H1 (cell line): Measurements from ENCODE around the gene PAN2. TPM values are rescaled to one million over a fixed set of nuclear protein-coding genes. Genes with fewer than 3 reads are reported as not detected.

ENCODE experiments used
- ATF2 ChIP-seq: IDR thresholded peaks from 2 replicates; pipeline ENCODE4 v1.6.1; 2012; ENCODE audit warnings: low read length, inconsistent platforms
- CHD7 ChIP-seq: fragments of 300-600 bp; sonication (generic); IDR thresholded peaks from 2 replicates; pipeline ENCODE4 v1.7.1; 2012; ENCODE audit warnings: low read length, moderate library complexity, mild to moderate bottlenecking, inconsistent platforms; ENCODE audit not compliant: insufficient replicate concordance
- POLR2A ChIP-seq, 2 experiments: IDR thresholded peaks; 1 replicate in 1 of 2; 2 replicates in 1 of 2; pipeline ENCODE4 v1.6.1; 2011; ENCODE audit warnings: low read depth in 2 of 2, low read length in 2 of 2, mild to moderate bottlenecking in 2 of 2; ENCODE audit errors: control extremely low read depth in 1 of 2
- SIX5 ChIP-seq: IDR thresholded peaks from 2 replicates; pipeline ENCODE4 v1.6.1; 2011; ENCODE audit warnings: mild to moderate bottlenecking, low read depth, low read length
- SP1 ChIP-seq: IDR thresholded peaks from 2 replicates; pipeline ENCODE4 v1.6.1; 2011; ENCODE audit warnings: low read depth, low read length
- SP4 ChIP-seq: IDR thresholded peaks from 2 replicates; pipeline ENCODE4 v1.6.1; 2012; ENCODE audit warnings: low read length, inconsistent platforms
- polyA plus RNA-seq, 7 experiments: library from polyadenylated mRNA; depleted of rRNA in 3 of 7; stranded (reverse) in 5 of 7; unstranded in 2 of 7; fragments of >200 nt in 5 of 7; fragments of 200-250 nt in 2 of 7; gene quantifications; 1 replicate in 5 of 7; 2 replicates in 1 of 7; 4 replicates in 1 of 7; pipeline versions ENCODE4 v1.2.1 to v1.2.3, GENCODE V29; 2011 to 2013; ENCODE audit warnings: missing spikeins in 2 of 7, mixed read lengths in 2 of 7
- total RNA-seq: library from RNA; stranded (reverse); fragmentation: NEBNext Ultra II Directional; extraction: Animal tissue kit (Norgen Biotek cat#: 25700); gene quantifications from 2 replicates; pipeline ENCODE4 v1.2.1, GENCODE V29; 2021

Gene PAN2
- total and polyA plus RNA-seq, 2 of the 8 experiments (the other 6 are each of a cell fraction or from before 2014, with no cell fraction given): 29.6 to 36.7 TPM

GRCh38 chr12:56299853-56300643 lies 33.8 kb downstream of the PAN2 start, which contains the start of gene CS (continued):
- TF ChIP-seq CHD7 (no peak), POLR2A (IDR thresholded peaks at IDR 0.05; ENCODE audit: control extremely low read depth in 1 of 2, low read depth in 2 of 2, low read length in 2 of 2) (peak; percentile 4 to 70; a peak in 2 of 3 replicates), ATF2 (no peak), SP4 (peak; percentile 92; the same call in 1 of the 2 replicates), SP1 (peak; percentile 86), SIX5 (no peak)
